WTC11 (cell line): ENCODE measurements around the gene APBA3. TPM values are rescaled to one million over a fixed set of nuclear protein-coding genes. Genes with fewer than 3 reads are reported as not detected.
A peak's percentile ranks its signal among the peaks of the same experiment; 100 is the strongest.

Experiments
- ATAC-seq: fragments of 200-7000 bp; cut with Tn5 transposase; 2 replicates; pipeline ENCODE4 v1.10.0; 2021; ENCODE audit warnings: mild to moderate bottlenecking, moderate library complexity
- CTCF ChIA-PET: fragments of 300-600 bp; sonication (Branson Sonifier 250); formaldehyde crosslinking; loops from one replicate; lab custom pipeline; 2021; ENCODE audit warnings: antibody characterized with exemption; lab: Charles Lee
- POLR2A ChIA-PET: fragments of 350-600 bp; sonication (Branson Sonifier 250); formaldehyde crosslinking; loops from one replicate; lab custom pipeline; 2021; ENCODE audit warnings: antibody characterized with exemption; lab: Charles Lee
- DNase-seq: peaks from one replicate; pipeline ENCODE4 v3.0.0; 2021; ENCODE audit warnings: low spot score
- H3K27ac Mint-ChIP-seq: 2 replicates; pipeline ENCODE4 v1.8.0; 2021; ENCODE audit warnings: mixed read lengths
- H3K27me3 Mint-ChIP-seq: 2 replicates; pipeline ENCODE4 v1.8.0; 2021; ENCODE audit warnings: low read depth, mild to moderate bottlenecking, moderate library complexity, mixed read lengths
- H3K36me3 Mint-ChIP-seq: 2 replicates; pipeline ENCODE4 v1.8.0; 2021; ENCODE audit warnings: mixed read lengths
- H3K4me1 Mint-ChIP-seq: 2 replicates; pipeline ENCODE4 v1.8.0; 2022; ENCODE audit warnings: mixed read lengths
- H3K4me3 Mint-ChIP-seq: 2 replicates; pipeline ENCODE4 v1.8.0; 2021; ENCODE audit warnings: mild to moderate bottlenecking, moderate library complexity, mixed read lengths
- H3K9me3 Mint-ChIP-seq: 2 replicates; pipeline ENCODE4 v1.8.0; 2021; ENCODE audit warnings: mixed read lengths
- AFF4 ChIP-seq: sonication (generic); formaldehyde crosslinking; IDR thresholded peaks from 2 replicates; pipeline ENCODE4 v1.8.1; 2023; ENCODE audit warnings: mild to moderate bottlenecking, missing genetic modification reagents, borderline replicate concordance
- AR ChIP-seq: fragments of 250-450 bp; sonication (Bioruptor Pico); IDR thresholded peaks from 2 replicates; pipeline ENCODE4 v1.9.0; 2021; ENCODE audit warnings: mild to moderate bottlenecking
- ATF2 ChIP-seq: sonication (generic); formaldehyde crosslinking; IDR thresholded peaks from 2 replicates; pipeline ENCODE4 v1.8.1; 2022; ENCODE audit warnings: low read depth, missing genetic modification reagents, borderline replicate concordance
- CBFB ChIP-seq: sonication (generic); formaldehyde crosslinking; IDR thresholded peaks from 2 replicates; pipeline ENCODE4 v1.8.1; 2022; ENCODE audit warnings: mild to moderate bottlenecking, low read depth, missing genetic modification reagents
- EMX1 ChIP-seq: fragments of 250-450 bp; sonication (Bioruptor Pico); IDR thresholded peaks from 2 replicates; pipeline ENCODE4 v1.8.0; 2021; ENCODE audit warnings: mild to moderate bottlenecking
- GTF2I ChIP-seq: fragments of 250-450 bp; sonication (Bioruptor Pico); conservative IDR thresholded peaks from 2 replicates; pipeline ENCODE4 v1.4.0; 2021; ENCODE audit warnings: mild to moderate bottlenecking
- MLX ChIP-seq: sonication (generic); formaldehyde crosslinking; IDR thresholded peaks from 2 replicates; pipeline ENCODE4 v1.8.1; 2023; ENCODE audit warnings: mild to moderate bottlenecking, missing genetic modification reagents, moderate library complexity
- SMAD3 ChIP-seq: sonication (generic); formaldehyde crosslinking; IDR thresholded peaks from 2 replicates; pipeline ENCODE4 v1.8.0; 2022; ENCODE audit warnings: missing genetic modification reagents, mild to moderate bottlenecking, borderline replicate concordance
- SOX15 ChIP-seq: fragments of 250-450 bp; sonication (Bioruptor Pico); IDR thresholded peaks from 2 replicates; pipeline ENCODE4 v1.9.0; 2021; ENCODE audit warnings: mild to moderate bottlenecking
- STAT6 ChIP-seq: sonication (generic); formaldehyde crosslinking; conservative IDR thresholded peaks from 2 replicates; pipeline ENCODE4 v1.8.1; 2023; ENCODE audit warnings: mild to moderate bottlenecking, low read depth, missing genetic modification reagents, moderate library complexity
- ZNF138 ChIP-seq: sonication (generic); formaldehyde crosslinking; conservative IDR thresholded peaks from 2 replicates; pipeline ENCODE4 v1.8.1; 2022; ENCODE audit warnings: mild to moderate bottlenecking, moderate library complexity, missing genetic modification reagents
- total RNA-seq: library from RNA; stranded (reverse); gene quantifications from 3 replicates; pipeline ENCODE4 v1.2.3, GENCODE V29; 2021
- TF ChIP-seq, protein P1 (sequence below): sonication (generic); formaldehyde crosslinking; IDR thresholded peaks from 2 replicates; pipeline ENCODE4 v1.8.1; 2022; ENCODE audit warnings: mild to moderate bottlenecking, moderate library complexity, missing genetic modification reagents
- TF ChIP-seq, protein P2 (sequence below): sonication (generic); formaldehyde crosslinking; IDR thresholded peaks from 2 replicates; pipeline ENCODE4 v1.8.0; 2023; ENCODE audit warnings: mild to moderate bottlenecking, missing genetic modification reagents
- TF ChIP-seq, protein P3 (sequence below): sonication (generic); formaldehyde crosslinking; IDR thresholded peaks from 2 replicates; pipeline ENCODE4 v1.8.1; 2022; ENCODE audit warnings: low read depth, mild to moderate bottlenecking, moderate library complexity, missing genetic modification reagents, borderline replicate concordance

The APBA3 gene
- total RNA-seq, 1 experiment from 2014 or later, result 27.5 TPM

GRCh38 chr19:3768748-3769099 lies 7.2 kb upstream of the APBA3 start:
- ATAC-seq (no peak), DNase-seq (no peak)
- TF ChIP-seq GTF2I (CRISPR knock-in tag) (0 out of 2 replicates have a peak, but pooled peaks have one; percentile 38), SMAD3 (CRISPR knock-in tag) (no peak)
- POLR2A ChIA-PET, result no interaction called here
- Mint-ChIP-seq H3K27me3 (no peaks in the 10 kb centered on the region), H3K4me3 (no peak overlapping the region), H3K9me3 (no peaks in the 10 kb centered on the region), H3K36me3 (peaks cover 5% of the 10 kb centered on the region), H3K4me1 (peaks cover 5% of the 10 kb centered on the region), H3K27ac (no peak overlapping the region; the same call in 1 of the 2 replicates)
- CTCF ChIA-PET, result interaction anchor here (0.6 to 2.7 kb wide), 3 partner anchors 17 to 80 kb away, joined by 3 to 9 read pairs (median 3); no protein-coding TSS in a partner anchor

- POLR2A ChIA-PET, result no interaction called here
- no peaks in the 10 kb centered on the region for H3K9me3 Mint-ChIP-seq
- peaks cover 6% of the 10 kb centered on the region for H3K4me1 Mint-ChIP-seq
- CTCF ChIA-PET, result no interaction called here
- DNase-seq (no peak), ATAC-seq (no peak)
- H3K36me3 Mint-ChIP-seq, result peaks cover 5% of the 10 kb centered on the region
- H3K27me3 Mint-ChIP-seq, result no peaks in the 10 kb centered on the region
- H3K27ac Mint-ChIP-seq, result no peak overlapping the region
- H3K4me3 Mint-ChIP-seq, result no peak overlapping the region
- TF ChIP-seq AR (CRISPR knock-in tag) (no peak), AFF4 (CRISPR knock-in tag) (no peak), MLX (CRISPR knock-in tag) (no peak), CBFB (CRISPR knock-in tag) (no peak), ZNF138 (no peak), STAT6 (no peak), EMX1 (CRISPR knock-in tag) (no peak), ATF2 (CRISPR knock-in tag) (no peak), SOX15 (CRISPR knock-in tag) (no peak)
- TF ChIP-seq, protein P1, sequence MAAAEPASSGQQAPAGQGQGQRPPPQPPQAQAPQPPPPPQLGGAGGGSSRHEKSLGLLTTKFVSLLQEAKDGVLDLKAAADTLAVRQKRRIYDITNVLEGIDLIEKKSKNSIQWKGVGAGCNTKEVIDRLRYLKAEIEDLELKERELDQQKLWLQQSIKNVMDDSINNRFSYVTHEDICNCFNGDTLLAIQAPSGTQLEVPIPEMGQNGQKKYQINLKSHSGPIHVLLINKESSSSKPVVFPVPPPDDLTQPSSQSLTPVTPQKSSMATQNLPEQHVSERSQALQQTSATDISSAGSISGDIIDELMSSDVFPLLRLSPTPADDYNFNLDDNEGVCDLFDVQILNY (CRISPR knock-in tag), result no peak
- TF ChIP-seq, protein P2, sequence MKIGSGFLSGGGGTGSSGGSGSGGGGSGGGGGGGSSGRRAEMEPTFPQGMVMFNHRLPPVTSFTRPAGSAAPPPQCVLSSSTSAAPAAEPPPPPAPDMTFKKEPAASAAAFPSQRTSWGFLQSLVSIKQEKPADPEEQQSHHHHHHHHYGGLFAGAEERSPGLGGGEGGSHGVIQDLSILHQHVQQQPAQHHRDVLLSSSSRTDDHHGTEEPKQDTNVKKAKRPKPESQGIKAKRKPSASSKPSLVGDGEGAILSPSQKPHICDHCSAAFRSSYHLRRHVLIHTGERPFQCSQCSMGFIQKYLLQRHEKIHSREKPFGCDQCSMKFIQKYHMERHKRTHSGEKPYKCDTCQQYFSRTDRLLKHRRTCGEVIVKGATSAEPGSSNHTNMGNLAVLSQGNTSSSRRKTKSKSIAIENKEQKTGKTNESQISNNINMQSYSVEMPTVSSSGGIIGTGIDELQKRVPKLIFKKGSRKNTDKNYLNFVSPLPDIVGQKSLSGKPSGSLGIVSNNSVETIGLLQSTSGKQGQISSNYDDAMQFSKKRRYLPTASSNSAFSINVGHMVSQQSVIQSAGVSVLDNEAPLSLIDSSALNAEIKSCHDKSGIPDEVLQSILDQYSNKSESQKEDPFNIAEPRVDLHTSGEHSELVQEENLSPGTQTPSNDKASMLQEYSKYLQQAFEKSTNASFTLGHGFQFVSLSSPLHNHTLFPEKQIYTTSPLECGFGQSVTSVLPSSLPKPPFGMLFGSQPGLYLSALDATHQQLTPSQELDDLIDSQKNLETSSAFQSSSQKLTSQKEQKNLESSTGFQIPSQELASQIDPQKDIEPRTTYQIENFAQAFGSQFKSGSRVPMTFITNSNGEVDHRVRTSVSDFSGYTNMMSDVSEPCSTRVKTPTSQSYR (CRISPR knock-in tag), result no peak
- TF ChIP-seq, protein P3, sequence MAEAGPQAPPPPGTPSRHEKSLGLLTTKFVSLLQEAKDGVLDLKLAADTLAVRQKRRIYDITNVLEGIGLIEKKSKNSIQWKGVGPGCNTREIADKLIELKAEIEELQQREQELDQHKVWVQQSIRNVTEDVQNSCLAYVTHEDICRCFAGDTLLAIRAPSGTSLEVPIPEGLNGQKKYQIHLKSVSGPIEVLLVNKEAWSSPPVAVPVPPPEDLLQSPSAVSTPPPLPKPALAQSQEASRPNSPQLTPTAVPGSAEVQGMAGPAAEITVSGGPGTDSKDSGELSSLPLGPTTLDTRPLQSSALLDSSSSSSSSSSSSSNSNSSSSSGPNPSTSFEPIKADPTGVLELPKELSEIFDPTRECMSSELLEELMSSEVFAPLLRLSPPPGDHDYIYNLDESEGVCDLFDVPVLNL (CRISPR knock-in tag), result no peak
Observed at GRCh38 chr19:3768015-3768747, 6.7 kb upstream of the APBA3 start.
